ENCODE results near the gene PCSK9.

GRCh38 chr1:55049271-55049913, 10.0 kb downstream of the PCSK9 start:
- TF ChIP-seq CTCF (optimal IDR thresholded peaks at IDR 0.05 in 1 of 3, IDR thresholded peaks at IDR 0.05 in 1 of 3, conservative IDR thresholded peaks at IDR 0.05 in 1 of 3; ENCODE audit: extremely low read depth in 1 of 3, insufficient read depth in 2 of 3, low read length in 3 of 3) (no peak), EZH2 (IDR thresholded peaks at IDR 0.05; ENCODE audit: low read length) (no peak)

Measured in keratinocyte (primary cell).